Glomerular visceral epithelial cell (primary cell): ENCODE data around the gene CYTL1.
"Not testable (repeated sequence)": the region's sequence is repeated elsewhere in the genome, so short reads cannot be mapped to it uniquely, and the experiment has no call there.

ENCODE experiments used
- DNase-seq: peaks from one replicate; pipeline ENCODE4 v3.0.0-alpha.2; 2016; ENCODE audit errors: extremely low spot score

Gene CYTL1

GRCh38 chr4:5033281-5033841, 14.1 kb upstream of the CYTL1 start:
- no peak for DNase-seq

DNA sequence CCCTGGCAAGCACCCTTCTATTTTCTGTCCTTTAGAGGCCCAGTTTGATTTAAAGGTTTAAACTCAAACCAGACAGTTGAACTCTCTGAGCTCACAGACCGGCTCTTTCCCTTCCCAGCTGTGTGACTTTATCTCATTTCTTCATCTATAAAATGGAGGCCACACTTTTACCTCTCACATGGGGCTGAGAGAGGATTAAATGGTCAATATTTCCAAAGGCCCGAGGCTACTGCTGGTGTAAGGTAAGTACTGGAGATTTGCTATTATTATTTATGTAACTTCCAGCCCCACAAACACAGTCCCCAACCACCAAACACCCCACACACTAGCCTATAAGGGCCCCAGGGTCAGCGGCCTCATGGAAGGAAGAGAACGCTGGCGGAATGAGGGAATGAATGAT, 13.6 kb upstream of the CYTL1 start:
- DNase-seq: no peak

DNA sequence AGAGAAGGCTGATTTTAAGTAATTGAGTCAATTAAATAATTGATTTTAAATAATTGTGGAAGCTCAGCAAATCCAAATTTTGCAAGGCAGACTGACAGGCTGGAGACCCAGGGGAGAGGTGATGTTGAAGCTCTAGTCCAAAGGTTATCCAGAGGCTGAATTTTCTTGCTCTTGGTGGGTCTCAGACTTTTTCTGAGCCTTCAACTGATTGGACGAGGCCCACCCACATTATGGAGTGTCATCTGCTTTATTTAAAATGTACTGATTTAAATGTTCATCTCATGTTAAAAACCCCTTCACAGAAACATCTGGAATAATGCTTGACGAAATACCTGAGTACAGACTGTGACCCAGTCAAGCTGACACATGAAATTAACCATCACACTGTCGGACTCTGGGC, 11.7 kb upstream of the CYTL1 start:
- no peak for DNase-seq

- DNase-seq: no peak
These were observed 11.0 kb upstream of the CYTL1 start for GRCh38 chr4:5030221-5030620.

DNA sequence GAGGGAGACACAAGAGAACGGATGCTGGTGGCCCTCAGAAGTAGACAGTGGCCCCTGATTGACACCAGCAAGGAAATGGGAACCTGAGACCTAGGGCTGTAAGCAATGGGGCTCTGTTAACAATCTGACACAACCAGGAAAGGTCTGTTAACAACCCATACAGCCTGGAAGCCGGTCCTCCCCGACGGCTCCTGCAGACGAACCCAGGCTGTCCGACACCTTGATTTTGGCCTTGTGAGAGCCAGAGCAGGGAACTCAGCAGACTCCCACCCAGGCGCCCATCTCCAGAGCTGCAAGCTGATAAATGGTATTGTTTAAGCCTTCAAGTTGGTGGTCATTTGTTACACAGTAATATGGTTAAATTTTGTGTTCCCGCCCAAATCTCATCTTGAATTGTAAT, 10.2 kb upstream of the CYTL1 start:
- no peak for DNase-seq

- DNase-seq: no peak
These were observed 9.2 kb upstream of the CYTL1 start for GRCh38 chr4:5028480-5028879.

GRCh38 chr4:5027346-5027745, 8.1 kb upstream of the CYTL1 start:
- DNase-seq: no peak

GRCh38 chr4:5026371-5026770, 7.1 kb upstream of the CYTL1 start:
- no peak for DNase-seq

- no peak for DNase-seq
These were observed 5.4 kb upstream of the CYTL1 start for GRCh38 chr4:5024673-5025072.

DNA sequence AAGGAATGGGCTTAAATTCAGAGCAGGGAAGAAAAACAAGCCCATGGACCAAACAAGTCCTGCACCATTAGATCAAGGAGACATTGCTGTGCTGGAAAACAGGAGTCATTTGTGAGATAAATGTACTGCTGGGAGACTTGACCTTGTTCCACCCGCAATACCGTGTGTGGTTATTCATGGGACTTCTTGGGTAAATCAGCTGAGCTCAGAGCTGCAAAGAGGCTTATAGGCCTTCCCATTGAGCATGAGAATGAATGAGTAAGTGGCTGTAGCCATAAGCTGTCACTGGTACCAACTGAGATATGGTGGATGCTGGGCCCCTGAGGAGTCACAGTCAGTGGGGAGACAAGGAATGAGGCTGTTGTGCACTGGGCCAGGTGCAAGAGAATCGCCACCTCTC, 2.3 kb upstream of the CYTL1 start:
- no peak for DNase-seq

GRCh38 chr4:5020341-5020740, 1.1 kb upstream of the CYTL1 start:
- DNase-seq: no peak

DNA sequence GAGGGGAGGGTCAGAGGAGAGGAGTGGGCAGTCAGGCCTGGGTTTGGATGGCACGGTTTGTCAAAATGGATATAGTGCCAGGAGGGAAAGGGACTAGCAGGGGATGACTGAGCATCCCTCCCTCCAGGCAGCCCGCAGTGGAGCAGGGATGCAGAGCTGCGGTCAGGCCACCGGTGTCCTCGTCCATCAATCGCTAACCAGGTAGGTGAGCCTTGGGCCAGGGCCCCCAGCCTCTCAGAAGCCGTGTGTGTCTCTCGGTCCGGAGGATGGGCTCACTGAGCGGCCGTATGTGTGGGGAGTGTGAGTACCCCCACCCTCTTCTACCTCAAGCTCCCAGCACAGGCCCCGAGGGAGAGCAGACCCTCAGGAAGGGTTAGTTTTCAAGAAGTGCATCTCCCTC, 538 bp upstream of the CYTL1 start:
- DNase-seq: no peak

GRCh38 chr4:5018603-5019002, 655 bp downstream of the CYTL1 start:
- DNase-seq: no peak

DNA sequence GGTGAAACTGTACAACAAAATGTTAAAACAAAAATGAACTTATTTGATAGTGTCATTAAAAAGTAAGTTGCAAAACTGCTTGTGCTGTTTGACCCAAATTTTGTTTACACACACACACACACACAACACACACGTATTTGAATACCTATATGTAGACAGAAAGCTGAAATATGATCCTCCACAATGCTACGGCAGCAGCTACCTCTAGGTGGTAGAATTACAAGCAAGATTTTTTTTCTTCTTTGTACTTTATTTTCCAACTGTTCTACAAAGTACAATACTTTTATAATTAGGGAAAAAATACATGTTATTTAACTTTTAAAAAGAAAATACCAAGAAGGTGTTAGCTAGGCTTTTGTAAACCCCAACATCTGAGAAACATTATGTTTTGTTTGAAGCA, 1.2 kb downstream of the CYTL1 start:
- DNase-seq: no peak

GRCh38 chr4:5014007-5014682, 5.1 kb downstream of the CYTL1 start:
- DNase-seq: no peak

- no peak for DNase-seq
These were observed 6.3 kb downstream of the CYTL1 start for GRCh38 chr4:5012958-5013357.

GRCh38 chr4:5012244-5012898, 6.9 kb downstream of the CYTL1 start:
- no peak for DNase-seq

- DNase-seq: no peak
These were observed 8.3 kb downstream of the CYTL1 start for GRCh38 chr4:5010984-5011383.

DNA sequence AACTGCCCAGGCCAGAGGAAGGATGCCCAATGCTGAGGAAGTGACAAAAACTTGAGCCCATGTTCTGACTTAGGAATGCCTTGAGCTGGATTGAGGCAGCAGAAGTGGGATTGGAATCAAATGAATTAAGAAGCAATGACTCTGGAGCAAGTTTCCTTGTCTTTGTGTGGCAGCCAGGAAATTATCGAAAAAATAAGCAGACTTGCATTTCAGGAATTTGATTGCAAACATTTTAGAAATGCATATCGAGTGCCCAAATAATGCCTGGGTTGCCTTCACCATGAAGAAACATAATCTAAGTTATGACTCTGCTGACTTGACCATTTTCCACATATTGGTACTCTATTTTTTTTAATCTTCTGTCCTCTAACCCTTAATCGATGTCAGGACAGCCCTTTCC, 9.5 kb downstream of the CYTL1 start:
- DNase-seq: no peak

- not testable (repeated sequence) for DNase-seq
These were observed 12.3 kb downstream of the CYTL1 start for GRCh38 chr4:5006932-5007331.

DNA sequence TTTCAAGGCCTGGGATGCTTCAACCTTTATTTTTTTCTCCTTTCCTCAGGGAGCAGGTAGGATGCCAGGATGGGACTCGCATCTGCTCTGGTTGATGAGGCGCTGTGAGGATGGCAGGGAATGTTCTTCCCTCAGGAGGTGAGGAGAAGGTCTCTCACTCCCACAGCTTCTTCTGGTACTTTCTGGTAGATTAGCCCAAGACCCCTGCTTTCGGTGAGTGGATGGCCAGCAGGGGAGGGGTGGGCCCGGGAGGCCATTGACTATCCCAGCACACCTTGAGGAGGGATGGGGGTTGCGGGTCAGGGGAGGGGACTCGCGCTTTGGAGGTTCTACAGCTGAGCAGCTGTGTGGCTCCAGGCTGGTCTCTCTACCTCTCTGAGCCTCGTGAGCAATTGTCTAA, 14.8 kb downstream of the CYTL1 start:
- no peak for DNase-seq

DNA sequence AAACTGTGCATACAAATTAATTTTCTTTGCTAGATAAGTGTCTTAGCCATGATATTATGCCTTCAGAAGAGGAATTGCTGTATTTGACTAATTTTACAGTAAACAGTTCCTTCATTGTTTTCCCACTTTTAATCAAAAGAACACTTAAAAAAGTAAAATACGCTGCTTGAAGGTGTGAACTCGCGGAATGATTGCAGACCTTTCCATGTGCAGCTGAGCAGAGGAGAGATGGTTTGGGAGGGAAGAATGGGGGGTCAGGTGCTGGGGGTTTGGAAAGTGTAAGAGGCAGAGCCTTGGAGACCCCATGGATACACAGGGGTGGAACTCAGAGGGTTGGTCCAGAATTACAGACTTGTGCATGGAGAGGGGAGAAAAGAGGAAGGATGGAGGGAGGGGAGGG, 15.3 kb downstream of the CYTL1 start:
- no peak for DNase-seq

GRCh38 chr4:5003372-5003857, 15.8 kb downstream of the CYTL1 start:
- no peak for DNase-seq
